GM18951 (cell line): ENCODE results near the gene SCP2D1.
"Not testable (repeated sequence)": the region's sequence is repeated elsewhere in the genome, so short reads cannot be mapped to it uniquely, and the experiment has no call there.

Source experiments
- POLR2A ChIP-seq: IDR thresholded peaks from 4 replicates; pipeline ENCODE4 v1.6.1; 2011; ENCODE audit warnings: mild to moderate bottlenecking; ENCODE audit not compliant: insufficient read length, insufficient read depth; ENCODE audit errors: extremely low read depth
- in situ Hi-C: fragments of 300-500 bp; cut with MboI; formaldehyde crosslinking; loops from one replicate; pipeline ENCODE4 v1.12.0; 2022; ENCODE audit warnings: low sequenced_read_pairs, mixed read lengths, inconsistent platforms; ENCODE audit not compliant: unreplicated experiment

SCP2D1 gene

DNA sequence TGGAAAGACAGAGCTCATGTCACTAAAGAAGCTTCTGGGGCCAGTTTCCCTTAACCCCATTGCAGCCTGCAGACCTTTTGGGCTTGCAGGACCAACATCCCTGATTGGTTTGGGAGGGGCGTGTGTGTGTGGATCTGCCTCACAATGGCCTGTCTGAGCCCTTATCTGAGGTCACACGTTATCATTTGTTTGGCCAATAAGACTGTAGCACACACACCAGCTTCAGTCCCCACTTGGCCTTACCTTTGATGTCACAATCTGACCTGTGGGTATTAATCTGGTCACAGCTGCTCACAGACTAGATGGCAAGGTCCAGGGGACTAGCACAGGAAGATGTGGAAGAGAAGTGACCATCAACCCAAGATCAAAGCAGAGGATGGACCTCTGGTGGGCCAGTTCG is at the start of gene SCP2D1:
Gene SCP2D1 (plus strand): TSS at position 301 of the 400 bp plus-strand sequence. CDS start 33 bp downstream, at position 334.
- TF ChIP-seq POLR2A: no peak
- in situ Hi-C loops: no loop called here

DNA sequence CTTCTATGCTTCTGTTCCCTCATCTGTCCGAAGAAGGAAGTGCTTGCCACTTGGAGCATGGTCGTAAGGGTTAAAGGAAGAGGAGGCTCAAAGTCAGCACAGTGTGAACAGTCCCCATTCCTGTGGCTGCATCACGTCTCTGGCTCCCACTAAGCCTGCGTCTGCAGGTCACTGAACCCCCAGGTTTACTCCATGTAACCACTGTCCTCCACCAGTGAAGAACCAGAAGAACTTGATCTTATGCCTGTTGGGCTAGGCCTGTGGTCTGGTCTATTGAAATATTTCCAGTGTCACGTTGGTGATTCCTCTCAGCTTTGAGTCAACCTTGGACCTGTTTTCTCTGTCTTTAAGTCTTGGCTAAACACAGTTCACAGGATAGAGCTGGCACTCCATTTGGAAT is 45.9 kb upstream of the SCP2D1 start:
- in situ Hi-C loops: no loop called here

DNA sequence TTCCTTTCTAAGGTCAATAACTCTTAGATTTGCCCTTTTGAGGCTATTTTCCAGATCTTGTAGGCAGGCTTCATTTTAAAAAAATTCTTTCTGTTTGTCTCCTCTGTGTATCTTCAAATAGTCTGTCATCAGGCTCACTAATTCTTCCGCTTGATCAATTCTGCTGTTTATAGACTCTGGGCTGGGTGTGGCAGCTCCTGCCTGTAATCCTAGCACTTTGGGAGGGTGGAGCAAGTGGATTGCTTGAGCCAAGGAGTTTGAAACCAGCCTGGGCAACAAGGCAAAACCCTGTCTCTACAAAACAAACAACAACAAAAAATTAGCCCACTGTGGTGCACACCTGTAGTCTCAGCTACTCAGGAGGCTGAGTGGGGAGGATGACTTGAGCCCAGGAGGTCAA is 40.0 kb upstream of the SCP2D1 start:
- in situ Hi-C loops: no loop called here
- TF ChIP-seq POLR2A: no peak

More for the DNA sequence above, 45.9 kb upstream of the SCP2D1 start:
- TF ChIP-seq POLR2A: no peak

DNA sequence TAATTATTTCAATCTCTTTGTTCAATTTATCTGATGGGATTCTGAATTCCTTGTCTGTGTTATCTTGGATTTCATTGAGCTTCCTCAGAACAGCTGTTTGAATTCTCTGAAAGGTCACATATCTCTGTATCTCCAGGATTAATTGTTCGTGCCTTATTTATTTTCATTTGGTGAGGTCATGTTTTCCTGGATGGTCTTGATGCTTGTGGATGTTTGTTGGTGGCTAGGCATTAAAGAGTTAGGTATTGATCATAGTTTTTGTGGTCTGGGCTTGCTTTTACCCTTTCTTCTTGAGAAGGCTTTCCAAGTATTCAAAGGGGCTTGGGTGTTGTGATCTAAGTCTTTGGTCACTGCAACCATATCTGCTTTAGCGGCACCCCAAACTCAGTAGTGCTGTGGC is 39.4 kb upstream of the SCP2D1 start:
- no peak for TF ChIP-seq POLR2A
- in situ Hi-C loops: no loop called here

DNA sequence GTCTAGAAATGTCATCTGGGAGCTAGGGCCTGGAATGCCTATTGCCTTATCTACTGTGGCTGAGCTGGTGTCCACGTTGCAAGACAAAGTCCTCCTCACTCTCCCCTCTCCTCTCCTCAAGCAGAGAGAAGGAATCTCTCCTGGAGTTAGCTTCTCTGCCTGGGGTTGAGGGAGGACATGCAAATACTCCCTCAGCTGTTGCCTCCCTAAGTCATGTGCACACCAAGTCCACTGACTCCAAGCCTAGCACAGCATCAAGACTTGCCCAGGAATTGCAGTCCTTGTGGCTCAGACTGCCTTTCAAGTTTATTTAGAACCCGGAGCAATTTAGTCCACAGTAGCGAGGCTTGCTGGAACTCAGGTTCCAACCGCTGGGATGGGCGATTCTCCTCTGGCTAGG is 38.0 kb upstream of the SCP2D1 start:
- no peak for TF ChIP-seq POLR2A
- in situ Hi-C loops: no loop called here

DNA sequence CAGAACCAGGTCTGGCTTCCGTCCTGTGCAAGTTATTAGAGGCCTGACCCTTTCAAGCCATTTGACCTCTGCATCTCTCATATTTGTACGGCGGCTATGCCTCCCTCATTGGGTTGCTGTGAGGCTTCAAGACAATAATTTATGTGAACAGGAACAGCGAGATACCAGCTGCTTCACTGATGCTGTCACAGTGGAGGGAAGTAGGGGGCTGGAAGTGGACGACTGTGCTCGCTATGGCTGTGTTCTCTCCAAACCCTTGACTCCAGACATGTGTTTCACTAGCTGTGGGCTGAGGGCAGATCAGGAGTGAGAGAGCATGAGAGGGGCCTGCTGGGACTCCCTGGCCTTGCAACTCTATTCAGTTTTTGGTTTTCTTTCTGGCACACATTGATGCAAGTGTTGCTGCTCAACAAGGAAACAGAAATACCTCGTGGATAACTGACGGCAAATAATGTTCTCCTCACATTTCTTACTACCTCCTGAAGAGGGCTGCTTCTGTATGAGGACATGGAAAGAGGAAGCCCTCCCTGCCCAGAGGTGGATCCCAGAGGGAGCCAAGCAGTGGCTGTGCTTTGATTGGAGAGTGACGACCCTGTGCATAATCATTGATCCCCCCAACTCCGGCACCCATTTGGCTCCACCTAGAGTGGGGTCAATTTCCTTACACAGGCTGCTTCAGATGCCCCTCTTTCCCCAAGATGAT is 34.7 kb upstream of the SCP2D1 start:
- in situ Hi-C loops: no loop called here
- no peak for TF ChIP-seq POLR2A

DNA sequence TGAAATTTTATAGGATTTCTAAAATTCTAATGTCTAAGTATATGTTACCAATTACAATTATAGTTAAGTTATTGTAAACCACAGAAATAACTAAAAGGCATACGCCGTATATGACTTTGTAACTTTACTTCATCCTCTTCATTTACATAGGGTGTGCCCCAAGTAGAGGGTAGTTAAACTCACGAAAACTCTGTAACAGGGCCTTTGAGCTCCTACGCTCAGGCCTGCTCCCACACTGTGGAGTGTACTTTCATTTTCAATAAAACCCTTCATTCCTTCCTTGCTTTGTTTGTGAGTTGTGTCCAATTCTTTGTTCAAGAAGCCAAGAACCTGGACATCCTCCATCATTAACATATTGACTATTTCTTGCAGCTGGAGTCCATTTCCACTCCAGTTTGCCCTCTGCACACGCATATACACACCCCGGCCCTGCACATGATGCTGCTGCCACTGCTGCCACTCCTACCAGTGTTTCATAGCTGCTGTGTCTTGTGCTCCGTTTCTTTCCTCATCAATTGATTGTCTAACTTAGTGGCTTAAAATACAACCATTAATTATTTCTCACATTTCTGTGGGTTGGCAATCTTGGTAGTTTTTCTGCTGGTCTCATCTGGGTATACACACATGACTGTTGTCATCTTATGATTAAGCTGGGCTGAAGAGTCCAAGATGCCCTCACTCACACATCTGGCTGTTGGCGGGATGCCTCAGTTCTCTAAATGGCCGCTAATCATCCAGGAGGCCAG is 33.0 kb upstream of the SCP2D1 start:
- no peak for TF ChIP-seq POLR2A
- in situ Hi-C loops: no loop called here

DNA sequence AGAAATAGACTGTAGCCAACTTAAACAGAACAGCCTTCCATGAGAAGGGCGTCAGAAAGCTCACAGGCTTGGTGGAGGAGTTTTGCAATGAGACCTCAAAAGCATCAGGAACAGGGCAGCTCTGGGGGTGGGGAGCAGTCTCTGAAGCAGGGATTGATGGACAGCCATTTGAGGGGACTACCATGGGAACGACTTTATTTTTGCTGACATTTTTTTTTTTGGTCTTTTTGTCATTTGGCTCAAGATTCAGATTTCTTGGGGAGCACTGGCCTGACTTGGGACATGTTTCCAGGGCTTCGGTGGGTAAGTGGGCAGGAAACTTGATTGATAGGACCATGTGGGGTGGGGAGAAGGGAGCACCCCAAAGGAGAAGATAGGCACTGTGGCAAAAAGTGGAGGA is 32.1 kb upstream of the SCP2D1 start:
- TF ChIP-seq POLR2A: no peak
- in situ Hi-C loops: no loop called here

DNA sequence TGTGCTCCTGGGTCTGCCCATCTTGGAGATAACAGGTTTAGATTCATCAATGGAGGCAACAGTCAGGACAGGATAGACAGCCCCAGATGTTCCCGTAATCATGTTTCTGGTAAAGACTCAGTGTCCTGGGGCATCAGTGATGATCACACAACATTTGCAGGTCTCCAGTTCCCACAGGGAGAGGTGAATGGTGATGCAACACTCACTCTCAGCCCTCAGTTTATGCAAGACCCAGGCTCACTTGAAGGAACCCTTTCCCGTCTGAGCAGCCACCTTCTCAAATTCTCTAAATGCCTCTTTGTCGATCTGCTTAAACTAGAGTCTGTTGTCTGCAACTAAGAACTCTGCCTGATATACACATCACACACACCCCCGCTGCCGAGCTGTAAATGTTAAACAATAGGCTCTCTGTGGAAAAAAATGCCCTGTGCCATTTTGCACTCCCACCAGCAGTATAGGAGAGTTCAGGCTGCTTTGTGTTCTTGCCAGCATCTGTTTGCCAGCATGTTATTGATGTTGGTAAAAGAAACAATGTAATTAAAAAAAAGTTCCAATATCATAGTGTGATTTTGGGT is 30.1 kb upstream of the SCP2D1 start:
- in situ Hi-C loops: no loop called here
- no peak for TF ChIP-seq POLR2A

DNA sequence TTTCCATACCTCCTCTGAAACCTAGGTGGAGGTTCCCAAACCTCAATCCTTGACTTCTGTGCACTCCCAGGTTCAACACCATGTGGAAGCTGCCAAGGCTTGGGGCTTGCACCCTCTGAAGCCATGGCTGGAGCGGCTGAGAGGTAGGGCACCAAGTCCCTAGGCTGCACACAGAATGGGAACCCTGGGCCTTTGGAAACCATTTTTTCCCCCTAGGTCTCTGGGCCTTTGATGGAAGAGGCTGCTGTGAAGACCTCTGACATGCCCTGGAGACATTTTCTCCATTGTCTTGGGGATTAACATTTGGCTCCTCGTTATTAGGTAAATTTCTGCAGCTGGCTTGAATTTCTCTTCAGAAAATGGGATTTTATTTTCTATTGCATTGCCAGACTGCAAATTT is 26.5 kb upstream of the SCP2D1 start:
- in situ Hi-C loops: not testable (repeated sequence)

DNA sequence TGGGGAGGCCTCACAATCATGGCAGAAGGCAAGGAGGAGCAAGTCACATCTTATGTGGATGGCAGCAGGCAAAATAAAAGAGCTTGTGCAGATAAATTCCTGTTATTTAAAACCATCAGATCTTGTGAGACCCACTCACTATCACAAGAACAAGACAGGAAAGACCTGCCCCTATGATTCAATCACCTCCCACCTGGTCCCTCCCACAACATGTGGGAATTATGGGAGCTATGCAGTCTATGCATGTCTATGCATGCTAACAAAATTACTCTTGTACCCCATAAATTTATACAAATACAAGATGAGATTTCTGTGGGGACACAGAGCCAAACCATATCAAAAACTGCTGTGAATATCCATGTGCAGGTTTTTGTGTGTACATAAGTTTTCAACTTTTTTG is 25.6 kb upstream of the SCP2D1 start:
- in situ Hi-C loops: no loop called here
- TF ChIP-seq POLR2A: no peak

DNA sequence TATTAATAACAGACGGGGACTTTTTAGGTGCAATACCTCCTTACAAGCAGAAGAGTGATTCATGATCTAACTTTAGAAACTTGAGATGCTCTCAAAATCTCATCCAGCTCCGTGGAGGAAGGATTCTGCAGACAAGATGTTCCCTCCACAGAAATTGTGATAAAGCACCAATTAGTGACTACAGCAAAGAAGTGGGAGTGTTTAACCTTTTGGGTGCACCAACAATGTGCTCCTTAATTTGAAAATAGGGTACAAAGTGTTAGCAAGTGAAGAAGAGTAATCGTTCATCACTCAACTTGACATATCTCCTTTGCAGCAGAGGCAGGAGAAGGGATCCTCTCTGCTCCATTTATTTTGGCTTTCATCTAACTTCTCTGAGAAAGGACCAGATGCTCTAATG is 22.8 kb upstream of the SCP2D1 start:
- no peak for TF ChIP-seq POLR2A
- in situ Hi-C loops: no loop called here

DNA sequence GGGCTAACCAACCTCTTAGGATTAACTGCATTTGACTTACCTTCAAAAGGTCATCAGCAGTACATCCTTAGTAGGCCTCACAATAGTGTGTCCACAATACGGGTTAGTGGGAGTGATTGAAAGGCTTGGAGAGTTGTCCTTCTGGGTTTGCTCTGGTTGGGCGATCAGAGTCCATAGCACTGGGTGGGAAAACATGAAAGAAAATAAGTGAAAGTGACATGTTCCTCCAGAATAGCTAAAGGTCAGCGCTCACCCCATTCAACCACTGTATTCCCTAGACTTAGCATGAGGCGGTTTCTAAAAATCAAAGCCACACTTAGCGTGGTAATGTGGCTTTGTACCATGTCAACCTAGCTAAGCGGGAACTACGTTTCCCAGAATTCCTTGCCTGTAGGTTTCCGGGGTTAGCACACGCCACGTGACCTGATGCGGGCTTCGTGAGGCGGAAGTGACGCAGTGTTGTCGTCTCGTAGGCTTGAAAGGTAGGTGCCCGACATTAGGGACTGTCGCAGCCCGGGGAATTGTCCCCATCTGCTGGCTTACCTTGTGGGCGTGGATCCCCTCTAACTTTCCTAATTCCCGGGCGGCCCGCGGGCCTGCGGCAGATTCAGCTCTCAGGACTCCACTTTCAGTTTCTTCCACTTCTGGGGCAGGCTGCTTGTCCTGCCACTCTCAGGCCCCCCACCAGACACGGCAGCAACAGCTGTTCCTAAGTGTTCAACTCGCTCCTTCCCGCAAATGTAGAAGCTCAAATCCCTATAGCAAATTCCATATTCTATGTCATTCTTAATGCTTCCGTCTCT is 19.8 kb upstream of the SCP2D1 start:
- in situ Hi-C loops: no loop called here

DNA sequence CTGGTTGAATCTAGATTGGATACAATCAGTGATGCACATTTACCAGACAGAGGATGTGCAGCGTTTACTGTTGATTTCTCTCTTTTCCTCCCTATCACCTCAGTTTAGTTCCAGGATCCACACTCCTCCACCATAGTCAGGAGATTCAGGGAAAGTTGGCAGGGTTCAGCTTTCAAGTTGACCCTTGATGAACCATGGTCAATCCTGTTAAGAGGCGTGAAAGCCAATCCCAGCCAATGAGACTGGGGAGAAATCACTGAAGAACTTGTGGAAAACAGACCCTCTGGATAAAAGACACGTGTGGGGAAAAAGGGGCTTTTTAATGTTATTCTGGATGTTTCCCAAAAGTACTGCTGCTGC is 19.2 kb upstream of the SCP2D1 start:
- in situ Hi-C loops: no loop called here

More for the DNA sequence above, 19.8 kb upstream of the SCP2D1 start:
- TF ChIP-seq POLR2A: peak; percentile 82

DNA sequence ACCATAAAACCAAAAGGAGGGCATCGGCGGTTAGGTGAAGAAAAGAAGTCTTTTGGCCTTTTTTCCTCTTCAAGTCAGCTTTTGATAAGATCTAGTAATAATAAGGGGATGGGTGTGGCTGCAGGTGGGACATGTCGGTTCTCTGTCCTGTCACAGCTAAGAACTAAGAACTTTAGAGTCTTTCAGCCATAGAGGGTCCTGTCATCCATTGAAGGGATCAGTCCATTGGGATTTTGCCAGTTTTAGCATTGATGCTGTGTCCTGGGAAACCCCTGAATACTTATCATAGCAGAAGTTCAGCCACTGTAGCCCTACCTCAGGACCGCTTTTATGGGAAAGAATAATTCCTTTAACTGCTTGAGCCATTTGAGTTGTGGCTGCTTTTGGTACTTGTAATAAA is 18.2 kb upstream of the SCP2D1 start:
- in situ Hi-C loops: no loop called here
- TF ChIP-seq POLR2A: no peak

More for the DNA sequence above, 19.2 kb upstream of the SCP2D1 start:
- no peak for TF ChIP-seq POLR2A
